ENCODE results near the gene C3orf22. TPM values are rescaled to one million over a fixed set of nuclear protein-coding genes. Genes with fewer than 3 reads are reported as not detected.

Gene C3orf22
- total RNA-seq, 2 donors from 2014 or later = not detected

DNA sequence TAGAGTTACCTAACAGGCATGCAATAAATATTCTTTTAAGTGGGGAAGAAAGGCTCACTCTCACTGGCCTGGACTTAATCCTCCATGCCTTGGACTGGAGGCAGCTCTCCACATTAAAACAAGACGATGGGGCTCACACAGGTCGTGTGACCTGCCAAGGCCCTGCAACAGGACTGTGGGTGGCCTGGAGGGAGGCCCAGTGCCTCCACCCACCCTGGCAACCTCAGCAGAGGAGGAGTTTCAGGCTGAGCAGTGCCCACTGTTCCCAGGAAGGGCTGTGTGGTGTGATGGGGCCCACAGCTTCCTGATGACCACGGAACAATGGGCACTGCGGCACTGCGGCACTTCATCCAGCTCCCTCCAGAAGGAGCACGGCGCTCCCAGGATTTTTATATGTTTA lies 46.7 kb downstream of the C3orf22 start:
- H3K36me3 ChIP-seq (replicated peaks in 1 of 2; ENCODE audit: insufficient read depth in 1 of 2, low read depth in 2 of 2) = no peaks in the 10 kb centered on the region
- no peak overlapping the region for H3K4me3 ChIP-seq
- intact Hi-C loops (cut with DNase I) = no loop called here
- H3K4me1 ChIP-seq = no peaks in the 10 kb centered on the region
- H3K27me3 ChIP-seq = no peaks in the 10 kb centered on the region
- H3K9me3 ChIP-seq = no peaks in the 10 kb centered on the region
- DNase-seq (no peak), ATAC-seq (no peak)
- 63 to 69% methylated on average over 7 of the region's 7 CpGs for WGBS, 2 donors
- H3K27ac ChIP-seq = no peak overlapping the region
- TF ChIP-seq CTCF (IDR thresholded peaks at IDR 0.05) (no peak), POLR2A (IDR thresholded peaks at IDR 0.05) (no peak)

GRCh38 chr3:126511291-126511690 lies 47.4 kb downstream of the C3orf22 start:
- no peaks in the 10 kb centered on the region for H3K9me3 ChIP-seq
- no peak for DNase-seq
- no peak overlapping the region for H3K27ac ChIP-seq
- H3K4me1 ChIP-seq = no peaks in the 10 kb centered on the region
- H3K4me3 ChIP-seq = no peak overlapping the region
- no peaks in the 10 kb centered on the region for H3K36me3 ChIP-seq (replicated peaks in 1 of 2; ENCODE audit: insufficient read depth in 1 of 2, low read depth in 2 of 2)
- no peaks in the 10 kb centered on the region for H3K27me3 ChIP-seq
- 63 to 68% methylated on average over 7 of the region's 7 CpGs for WGBS, 2 donors
- no peak for TF ChIP-seq POLR2A (IDR thresholded peaks at IDR 0.05)
- no peak for ATAC-seq
- intact Hi-C loops (cut with DNase I) = no loop called here

DNA sequence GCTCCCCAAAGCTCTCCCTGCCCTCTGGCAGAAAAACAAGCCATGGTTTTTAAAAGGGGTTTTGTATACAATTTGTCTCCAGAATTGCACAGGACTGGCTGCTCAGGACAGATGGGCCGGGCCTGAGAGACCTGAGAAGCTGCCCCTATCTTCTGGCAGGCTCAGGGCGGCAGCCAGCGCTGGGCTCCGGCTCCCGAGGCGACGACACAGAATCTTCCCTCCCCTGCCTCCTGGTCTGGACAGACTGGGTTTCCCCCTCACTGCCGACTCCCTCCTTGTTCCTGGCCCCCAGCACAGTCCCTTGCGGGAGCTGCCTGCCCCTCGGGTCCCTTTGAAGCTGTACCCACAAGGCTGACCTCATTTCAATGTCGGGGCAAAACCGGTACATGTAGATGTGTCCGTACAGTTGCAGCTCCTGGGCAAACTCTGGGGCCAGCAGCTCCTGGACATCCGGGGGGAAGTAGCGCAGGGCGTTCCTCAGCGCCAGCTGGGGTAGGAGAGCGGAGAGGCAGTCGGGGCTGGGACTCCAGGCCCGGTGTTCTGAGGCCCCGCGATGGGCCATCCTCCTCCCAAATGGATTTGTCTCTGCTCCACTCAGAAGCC lies 48.3 kb downstream of the C3orf22 start:
- intact Hi-C loops (cut with DNase I) = no loop called here
- H3K9me3 ChIP-seq = no peaks in the 10 kb centered on the region
- WGBS, 2 donors = 66 to 82% methylated on average over 19 to 22 of the region's 22 CpGs
- no peaks in the 10 kb centered on the region for H3K36me3 ChIP-seq (replicated peaks in 1 of 2; ENCODE audit: insufficient read depth in 1 of 2, low read depth in 2 of 2)
- no peak for DNase-seq
- no peak for ATAC-seq
- no peaks in the 10 kb centered on the region for H3K27me3 ChIP-seq
- TF ChIP-seq POLR2A (IDR thresholded peaks at IDR 0.05) (no peak), CTCF (IDR thresholded peaks at IDR 0.05) (no peak)
- H3K27ac ChIP-seq = no peak overlapping the region
- H3K4me3 ChIP-seq = no peak overlapping the region
- H3K4me1 ChIP-seq = no peaks in the 10 kb centered on the region

DNA sequence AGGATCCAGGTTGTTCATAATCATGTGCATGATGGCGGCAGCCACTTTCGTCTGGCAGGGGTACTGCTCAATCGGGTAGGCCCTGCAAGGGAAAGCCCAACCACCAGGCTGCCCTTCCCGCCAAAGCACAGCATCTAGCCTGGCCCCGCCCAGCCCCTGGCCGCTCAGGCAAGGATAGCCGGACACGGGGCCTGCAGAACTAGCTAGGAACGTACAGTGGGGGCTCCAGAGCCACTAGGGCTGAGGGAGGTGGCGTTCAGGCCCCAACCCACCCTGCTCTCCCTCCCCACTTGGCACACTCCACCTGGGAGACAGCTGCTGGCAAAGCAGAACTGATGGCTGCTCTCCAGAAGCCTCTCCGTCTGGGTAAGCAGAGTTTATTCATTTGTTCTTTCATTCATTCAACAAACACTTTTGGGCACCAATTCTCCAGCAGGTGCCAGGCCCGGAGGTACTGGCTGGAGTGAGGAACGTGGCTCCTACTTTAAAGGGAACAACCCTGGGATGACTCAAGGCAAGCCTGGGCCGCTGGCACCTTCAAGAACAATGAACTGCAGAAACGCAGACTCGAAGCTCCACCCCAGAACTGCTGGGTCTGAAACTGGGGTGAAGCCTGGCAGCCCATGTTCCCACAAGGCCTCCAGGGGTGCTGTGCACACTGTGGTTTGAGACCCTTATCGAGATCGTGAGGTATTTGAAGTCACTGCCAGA lies 49.0 kb downstream of the C3orf22 start:
- Histone ChIP-seq H3K4me3 (no peak overlapping the region), H3K27me3 (no peaks in the 10 kb centered on the region), H3K9me3 (no peaks in the 10 kb centered on the region), H3K36me3 (replicated peaks in 1 of 2; ENCODE audit: insufficient read depth in 1 of 2, low read depth in 2 of 2) (no peaks in the 10 kb centered on the region), H3K27ac (no peak overlapping the region), H3K4me1 (no peaks in the 10 kb centered on the region)
- 59 to 66% methylated on average over 10 to 18 of the region's 18 CpGs for WGBS, 2 donors
- no peak for ATAC-seq
- intact Hi-C loops (cut with DNase I) = no loop called here
- no peak for TF ChIP-seq POLR2A (IDR thresholded peaks at IDR 0.05)
- TF ChIP-seq CTCF (IDR thresholded peaks at IDR 0.05) = no peak
- DNase-seq = no peak

- Histone ChIP-seq H3K9me3 (no peaks in the 10 kb centered on the region), H3K36me3 (replicated peaks in 1 of 2; ENCODE audit: insufficient read depth in 1 of 2, low read depth in 2 of 2) (no peaks in the 10 kb centered on the region), H3K4me1 (no peaks in the 10 kb centered on the region), H3K4me3 (no peak overlapping the region), H3K27me3 (no peaks in the 10 kb centered on the region), H3K27ac (no peak overlapping the region)
- DNase-seq (no peak), ATAC-seq (no peak)
- 85 to 92% methylated on average over 4 of the region's 4 CpGs for WGBS, 2 donors
- no peak for TF ChIP-seq CTCF (IDR thresholded peaks at IDR 0.05)
- no peak for TF ChIP-seq POLR2A (IDR thresholded peaks at IDR 0.05)
- intact Hi-C loops (cut with DNase I) = no loop called here
Observed at GRCh38 chr3:126508564-126508964, 50.2 kb downstream of the C3orf22 start.
